Fibroblast of lung (primary cell): Measurements from ENCODE around the gene ASNSD1.

Experiments
- CTCF ChIP-seq, 2 donors: IDR thresholded peaks in 1 of 2; conservative IDR thresholded peaks in 1 of 2; 1 replicate in 1 of 2; 2 replicates in 1 of 2; pipeline ENCODE4 v1.5.1; 2011 to 2012; ENCODE audit warnings: low read length in 2 of 2, control low read depth in 1 of 2, inconsistent platforms in 1 of 2, low read depth in 1 of 2, mild to moderate bottlenecking in 1 of 2
- EZH2 ChIP-seq: IDR thresholded peaks from 2 replicates; pipeline ENCODE4 v1.5.1; 2012; ENCODE audit warnings: low read length, control low read depth, mild to moderate bottlenecking; ENCODE audit errors: missing control alignments

GRCh38 chr2:189613077-189613636, 48.1 kb upstream of the ASNSD1 start:
- TF ChIP-seq CTCF (conservative IDR thresholded peaks at IDR 0.05 in 1 of 2, IDR thresholded peaks at IDR 0.05 in 1 of 2; ENCODE audit: low read depth in 1 of 2, low read length in 2 of 2) (no peak), EZH2 (no peak)
